GM21529 (cell line): ENCODE data around the gene RUVBL1.

ENCODE experiments used
- ATAC-seq: cut with Tn5 transposase; IDR thresholded peaks from one replicate; pipeline ENCODE4 v1.9.1; 2021; ENCODE audit not compliant: unreplicated experiment

Gene RUVBL1

DNA sequence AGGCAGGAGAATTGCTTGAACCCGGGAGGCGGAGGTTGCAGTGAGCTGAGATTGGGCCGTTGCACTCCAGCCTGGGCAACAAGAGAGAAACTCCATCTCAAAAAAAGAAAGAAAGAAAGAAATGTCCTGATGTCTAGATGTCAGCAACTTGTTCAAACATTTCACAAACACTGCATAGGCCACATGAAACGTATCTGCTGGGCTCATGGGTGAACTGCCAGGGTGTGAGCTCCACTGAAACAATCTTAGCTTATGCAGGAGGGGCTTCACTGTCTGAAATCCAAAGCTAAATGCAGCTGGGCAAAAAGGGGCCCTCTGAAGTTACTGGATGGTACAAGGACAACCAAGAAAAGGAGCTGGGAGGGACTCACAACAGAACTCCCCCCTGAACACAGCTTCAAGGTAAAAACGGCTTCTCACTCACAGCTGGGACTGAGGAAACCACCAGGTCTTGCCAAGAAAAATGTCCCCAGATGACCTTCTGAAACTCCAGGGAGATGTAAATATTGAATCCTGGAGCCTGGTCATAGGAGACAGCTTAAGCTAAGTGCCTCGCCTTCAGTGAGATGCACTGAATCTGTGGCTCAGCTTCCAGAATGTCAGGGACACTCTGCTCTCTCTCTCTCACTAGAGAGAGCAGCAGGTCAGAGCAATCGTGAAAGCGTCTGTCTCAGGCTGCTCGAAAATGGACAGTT lies 39.5 kb downstream of the RUVBL1 start:
- ATAC-seq = no peak

DNA sequence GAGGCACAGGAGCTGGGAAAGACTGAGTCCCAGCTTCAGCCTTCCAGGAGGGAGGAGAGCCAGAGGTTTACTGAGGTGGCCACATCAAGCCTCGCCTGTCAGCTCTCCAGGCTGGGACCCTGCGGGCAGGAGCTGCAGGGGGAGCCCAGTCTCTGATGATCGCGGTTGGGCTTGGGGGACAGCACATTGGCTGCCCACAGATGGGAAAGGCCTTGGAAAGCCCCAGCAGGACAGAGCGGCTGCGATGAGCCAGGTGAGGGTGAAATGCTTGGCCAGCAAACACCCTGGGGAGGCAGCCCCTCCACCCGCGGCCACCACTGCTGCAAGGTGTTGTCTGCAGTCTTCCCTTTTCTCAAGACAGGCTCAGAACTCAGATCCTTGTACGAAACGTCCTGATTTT lies 40.2 kb downstream of the RUVBL1 start:
- ATAC-seq = no peak

DNA sequence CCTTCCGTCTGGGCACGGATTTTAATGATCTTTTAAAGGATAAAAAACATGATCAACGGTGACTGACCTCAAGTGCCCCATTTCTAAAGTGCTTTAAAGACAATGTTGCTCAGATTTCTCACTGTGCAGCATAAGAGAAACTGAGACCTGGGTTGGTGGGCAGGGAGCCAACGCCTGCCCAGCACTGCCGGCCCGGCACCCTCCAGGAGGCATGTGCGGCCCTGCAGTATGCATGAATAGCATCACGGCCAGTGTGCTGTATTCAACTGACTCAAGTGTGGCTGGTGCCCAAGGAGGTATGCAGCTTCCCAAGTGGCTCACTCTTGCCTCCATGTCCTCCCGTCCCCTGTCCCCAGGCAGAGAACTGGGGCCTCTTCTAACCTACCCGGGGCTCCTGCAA lies 41.1 kb downstream of the RUVBL1 start:
- ATAC-seq = no peak

DNA sequence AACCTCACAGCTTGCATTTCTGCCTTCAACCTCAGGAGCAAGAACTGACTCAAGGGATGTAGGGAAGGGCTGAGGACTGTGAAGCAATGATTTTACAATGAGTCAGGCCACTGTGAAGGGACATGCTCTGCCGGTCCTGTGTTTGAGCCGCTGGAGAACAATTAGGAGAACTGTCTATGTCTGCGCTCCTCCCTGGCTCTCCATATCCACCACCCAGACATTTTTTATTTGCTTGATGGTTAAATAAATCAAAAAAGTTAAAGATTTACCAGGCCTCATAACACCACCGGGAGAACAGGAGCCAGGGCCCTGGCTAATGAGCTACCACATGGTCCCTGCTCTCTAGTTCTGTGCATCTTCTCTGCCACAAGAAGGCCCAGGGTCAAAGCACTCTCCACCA lies 41.8 kb downstream of the RUVBL1 start:
- ATAC-seq = no peak

DNA sequence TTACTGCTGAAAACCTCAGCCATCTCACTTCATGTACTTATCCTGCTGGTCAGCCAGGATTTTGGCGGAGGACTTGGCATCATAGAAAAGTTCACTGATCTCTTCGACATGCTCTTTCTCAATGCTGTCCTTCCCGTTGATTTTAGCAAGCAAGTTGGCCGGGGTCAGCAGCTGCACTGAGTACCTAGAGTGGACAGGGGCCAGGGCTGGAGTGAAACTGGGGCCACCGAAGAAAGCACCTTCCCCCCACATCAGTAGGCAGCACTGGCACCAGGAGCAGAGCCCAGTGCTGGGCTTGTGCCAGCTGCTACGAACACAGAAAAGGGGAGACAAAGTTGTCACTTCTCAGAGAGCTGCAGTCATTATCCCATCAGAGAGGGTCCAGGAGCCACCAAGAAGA lies 42.4 kb downstream of the RUVBL1 start:
- no peak for ATAC-seq

DNA sequence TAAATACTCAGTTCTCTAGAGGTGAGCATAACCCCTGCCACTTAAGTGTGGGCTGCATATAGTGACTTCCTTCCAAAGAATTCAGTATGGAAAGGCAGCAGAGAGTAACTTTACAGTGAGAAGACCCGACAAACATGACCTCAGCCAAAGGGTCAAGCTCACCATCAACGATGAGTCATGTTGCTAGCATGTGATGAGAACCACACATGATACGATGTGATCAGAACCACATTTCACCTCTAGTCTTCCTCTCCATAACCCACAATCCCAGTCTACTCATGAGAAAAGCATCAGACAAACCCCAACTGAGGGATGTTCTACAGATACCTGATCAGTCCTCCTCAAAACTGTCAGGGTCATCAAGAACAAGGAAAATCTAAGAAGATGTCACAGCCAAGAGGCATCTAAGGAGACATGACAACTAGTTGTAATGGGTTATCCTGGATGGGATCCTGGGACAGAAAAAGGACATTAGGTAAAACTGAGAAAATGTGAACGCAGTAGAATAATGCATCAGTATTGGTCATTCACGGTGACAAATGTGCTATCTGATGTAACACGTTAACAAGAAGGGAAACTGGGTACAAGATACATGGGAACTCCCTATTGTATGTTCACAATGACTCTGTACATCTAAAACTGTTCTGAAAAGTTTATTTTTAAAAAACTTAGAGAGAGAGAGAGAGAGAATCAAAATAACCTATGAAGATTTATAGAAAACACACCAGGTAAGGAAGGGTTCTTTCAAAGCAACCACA lies 43.1 kb downstream of the RUVBL1 start:
- no peak for ATAC-seq

DNA sequence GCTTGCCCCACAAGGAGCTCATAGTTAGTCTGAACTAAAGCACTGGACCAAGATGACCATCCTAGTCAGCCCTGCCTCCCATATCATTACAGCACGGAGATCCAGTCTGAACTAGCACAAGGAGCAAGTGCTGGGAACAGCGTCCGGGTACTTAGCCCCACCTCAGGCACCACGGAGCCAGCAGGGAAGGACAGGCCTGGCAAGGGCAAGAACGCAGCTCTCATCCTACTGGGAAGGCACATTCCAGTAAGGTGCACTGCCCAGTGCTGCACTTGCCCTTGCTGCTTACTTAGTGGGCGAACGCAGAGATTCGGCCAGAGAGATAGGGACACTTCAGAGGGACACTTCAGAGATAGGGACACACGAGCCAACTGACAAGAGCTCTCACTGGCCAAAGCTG lies 43.8 kb downstream of the RUVBL1 start:
- no peak for ATAC-seq

DNA sequence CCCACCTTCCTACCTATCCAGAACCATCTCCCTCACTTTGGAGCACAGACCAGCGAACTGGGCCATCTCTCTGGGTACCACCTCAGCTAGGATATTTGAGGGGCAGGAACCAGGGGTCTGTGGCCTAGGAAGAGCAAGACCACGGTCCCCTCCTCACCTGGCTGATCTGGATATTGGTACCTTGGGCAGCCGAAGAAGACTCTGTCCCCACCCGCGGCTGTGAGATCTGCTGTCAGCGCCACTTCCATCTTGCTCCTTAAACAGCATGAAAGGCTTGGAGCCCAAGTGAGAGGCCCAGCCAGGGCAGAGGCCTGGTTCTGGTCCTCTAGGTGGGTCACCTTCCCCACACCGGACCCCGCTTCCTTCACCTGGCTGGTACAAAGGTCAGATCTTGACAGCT lies 44.7 kb downstream of the RUVBL1 start:
- no peak for ATAC-seq

DNA sequence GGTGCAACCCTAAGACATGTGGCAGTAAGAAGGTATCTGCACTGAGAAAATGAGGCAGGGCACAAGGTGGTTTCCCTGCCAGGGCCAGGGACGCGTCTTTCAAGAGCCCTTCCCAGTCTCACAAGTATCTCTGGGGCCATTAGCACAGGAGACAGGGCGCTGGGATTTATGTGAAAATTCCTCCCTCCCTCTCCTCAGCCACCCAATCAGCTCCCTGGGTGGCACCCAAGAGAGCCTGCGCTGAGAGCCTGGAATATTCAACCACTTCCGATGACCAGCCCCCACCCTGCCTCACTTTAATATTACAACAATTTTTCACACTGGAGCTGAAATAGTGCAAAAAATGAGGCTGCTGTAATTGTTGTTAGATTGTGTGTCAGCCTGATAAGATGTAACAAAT lies 45.3 kb downstream of the RUVBL1 start:
- no peak for ATAC-seq

DNA sequence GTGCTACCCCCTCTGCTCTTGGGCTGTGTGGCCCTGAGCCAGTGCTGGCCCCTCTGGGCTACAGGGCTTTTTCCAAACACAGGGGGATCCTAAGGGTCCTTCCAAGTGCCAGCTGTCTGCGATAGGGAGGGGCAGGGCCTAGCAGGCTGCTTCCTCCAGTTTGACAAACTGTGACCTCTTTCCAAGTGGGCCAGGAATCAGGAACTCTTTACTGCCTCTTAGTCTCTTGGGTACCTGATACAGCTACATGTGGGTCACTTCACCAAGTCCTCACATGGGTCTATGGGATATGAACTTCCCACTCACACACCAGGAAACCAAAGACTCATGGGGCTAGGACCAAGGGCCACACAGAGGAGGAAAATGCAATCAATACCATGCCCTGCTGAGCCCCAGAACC lies 45.9 kb downstream of the RUVBL1 start:
- ATAC-seq = no peak

DNA sequence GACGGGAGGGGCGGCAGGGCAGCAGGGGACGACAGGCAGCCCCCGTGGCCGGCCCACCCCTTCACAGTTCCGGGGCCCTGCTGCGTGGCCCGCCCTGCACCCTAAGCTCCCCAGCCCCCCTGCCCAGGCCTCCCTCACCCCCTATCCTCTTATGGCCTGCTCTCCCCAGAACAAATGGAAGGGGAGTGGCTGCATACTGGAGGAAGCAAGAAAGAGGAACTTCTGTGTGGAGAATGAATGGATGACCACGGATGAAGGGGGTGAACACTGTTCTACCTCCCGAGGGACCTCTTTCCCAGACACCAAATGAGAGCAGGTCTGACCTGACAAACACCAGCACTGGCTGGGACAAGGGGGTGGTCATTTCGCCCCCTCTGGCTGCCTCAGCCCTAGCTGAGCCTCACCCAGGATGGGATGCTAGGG lies 46.4 kb downstream of the RUVBL1 start:
- no peak for ATAC-seq

DNA sequence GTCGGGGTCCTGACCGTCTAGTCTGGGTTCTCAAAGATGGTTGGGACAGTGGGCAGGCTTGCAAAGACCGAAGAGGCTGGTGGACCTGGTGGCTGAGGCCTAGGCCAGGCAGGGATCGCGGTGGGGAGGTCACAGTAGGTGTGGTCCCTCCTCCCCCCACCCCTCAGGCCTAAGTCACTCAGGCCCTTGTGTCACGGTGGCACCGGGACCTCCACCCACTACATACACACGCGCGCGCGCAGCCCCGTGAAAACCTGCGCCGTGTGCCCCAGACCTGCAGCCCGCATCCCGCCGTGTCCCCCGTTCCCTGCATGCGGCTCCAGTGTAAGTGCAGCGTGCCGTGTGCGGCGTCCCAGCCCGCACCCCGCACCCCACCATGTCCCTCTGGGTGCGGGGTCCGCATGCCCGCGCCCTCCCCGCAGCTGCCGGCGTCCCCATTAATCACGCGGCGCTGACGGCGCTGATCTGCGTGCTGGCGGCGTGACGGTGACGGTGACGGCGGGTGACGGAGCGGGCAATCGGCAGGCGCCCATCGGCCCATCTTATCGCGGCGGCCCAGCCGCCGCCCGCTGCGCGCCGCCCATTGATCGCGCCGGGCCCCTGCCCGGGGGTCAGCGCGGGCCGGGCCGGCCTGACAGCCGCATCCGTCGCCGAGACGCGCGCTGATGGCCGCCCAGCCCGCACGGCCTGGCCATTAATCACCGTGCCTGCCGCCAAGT lies 47.0 kb downstream of the RUVBL1 start:
- ATAC-seq = no peak

DNA sequence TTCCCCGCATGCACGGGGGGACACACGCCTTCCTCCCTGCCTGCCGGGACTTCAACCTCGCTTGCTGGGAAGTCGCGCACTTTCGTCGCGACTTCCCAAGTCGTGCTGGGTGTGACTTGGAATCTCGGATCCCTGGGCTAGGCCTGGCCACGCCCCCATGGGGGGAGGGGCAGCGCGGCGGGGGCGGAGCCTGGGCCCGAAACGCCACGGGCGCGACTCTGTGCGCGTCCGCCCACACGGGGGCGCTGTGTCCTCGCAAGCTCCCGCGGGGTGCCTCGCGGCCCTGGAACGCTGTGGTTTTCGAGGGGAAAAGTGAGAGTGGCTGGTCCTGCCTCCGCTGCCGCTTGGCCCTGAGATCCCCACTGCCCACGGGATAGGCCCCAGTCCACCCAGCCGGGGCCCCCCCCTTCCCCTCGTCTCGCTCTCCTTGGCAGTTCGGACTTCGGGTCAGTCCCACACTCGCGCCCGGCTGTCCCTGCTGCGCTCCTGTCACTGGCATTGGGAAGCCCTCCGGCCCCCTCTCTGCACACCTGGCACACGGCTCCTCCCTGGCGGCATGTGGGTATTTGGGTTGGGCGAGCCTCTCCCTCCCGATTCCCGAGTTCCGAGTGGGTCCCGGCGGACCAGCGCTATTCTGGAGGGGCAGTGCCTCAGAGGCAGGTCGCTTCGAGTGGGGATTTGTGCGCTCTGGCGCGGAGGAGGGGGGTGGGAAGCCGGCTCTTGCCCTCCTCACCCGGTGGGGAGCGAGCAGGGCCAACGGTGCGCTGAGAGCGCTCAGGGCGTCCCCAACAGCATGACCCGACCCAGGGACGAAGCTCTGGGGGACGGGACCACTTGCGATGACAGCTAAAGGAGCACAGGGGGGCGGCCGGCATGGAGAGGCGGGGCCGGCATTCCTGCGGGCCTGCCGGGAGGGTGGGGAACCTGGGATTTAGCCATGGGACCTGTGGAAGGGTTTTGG lies 47.8 kb downstream of the RUVBL1 start:
- peak; percentile 60 for ATAC-seq

DNA sequence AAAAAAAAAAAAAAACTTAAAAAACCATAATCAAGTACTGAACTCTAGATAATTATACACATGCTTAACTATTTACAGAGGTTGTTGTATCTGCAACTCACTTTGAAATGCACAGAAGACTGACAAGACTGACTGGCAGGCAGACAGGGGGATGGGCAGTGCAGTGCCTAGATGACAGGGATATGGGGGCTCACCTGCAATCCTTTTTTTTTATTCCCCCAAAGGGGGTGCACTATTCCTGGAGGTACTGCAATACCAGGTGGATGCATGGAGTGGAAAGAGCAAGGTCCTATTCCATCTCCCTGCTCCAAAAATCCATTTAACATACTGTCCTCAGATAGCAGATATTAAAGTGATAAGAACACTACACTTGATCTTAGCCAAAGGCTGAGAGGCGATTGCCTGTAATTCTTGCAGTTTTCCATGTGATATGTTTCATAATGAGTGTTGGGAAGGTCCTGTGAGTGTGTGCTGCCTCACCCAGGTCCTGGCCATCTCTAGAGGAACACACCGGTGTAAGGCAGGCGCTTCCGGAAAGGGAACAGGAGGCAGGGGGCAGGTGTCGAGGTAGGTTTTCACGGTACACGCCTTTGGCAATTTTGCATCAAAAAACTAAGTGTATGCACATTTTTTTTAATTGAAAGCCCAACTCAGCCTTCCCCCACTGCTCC lies 48.6 kb downstream of the RUVBL1 start:
- no peak for ATAC-seq

DNA sequence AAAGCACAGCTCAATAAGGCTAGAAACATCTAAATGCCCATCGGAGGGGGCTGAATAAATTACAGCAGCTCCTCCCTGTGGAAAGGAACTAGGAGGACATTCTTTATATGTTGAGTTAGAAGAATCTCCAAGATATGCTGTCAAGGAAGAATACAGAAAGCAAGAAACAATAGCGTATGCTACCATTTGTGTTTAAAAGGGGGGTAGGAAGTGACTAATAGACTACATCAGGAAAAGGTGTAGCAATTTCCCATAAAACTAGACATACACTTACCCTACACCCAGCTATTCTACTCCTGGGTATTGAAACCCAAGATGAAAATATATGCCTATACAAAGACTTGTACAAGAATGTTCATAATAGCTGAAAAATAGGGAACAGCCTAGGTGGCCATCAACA lies 49.8 kb downstream of the RUVBL1 start:
- ATAC-seq = no peak

DNA sequence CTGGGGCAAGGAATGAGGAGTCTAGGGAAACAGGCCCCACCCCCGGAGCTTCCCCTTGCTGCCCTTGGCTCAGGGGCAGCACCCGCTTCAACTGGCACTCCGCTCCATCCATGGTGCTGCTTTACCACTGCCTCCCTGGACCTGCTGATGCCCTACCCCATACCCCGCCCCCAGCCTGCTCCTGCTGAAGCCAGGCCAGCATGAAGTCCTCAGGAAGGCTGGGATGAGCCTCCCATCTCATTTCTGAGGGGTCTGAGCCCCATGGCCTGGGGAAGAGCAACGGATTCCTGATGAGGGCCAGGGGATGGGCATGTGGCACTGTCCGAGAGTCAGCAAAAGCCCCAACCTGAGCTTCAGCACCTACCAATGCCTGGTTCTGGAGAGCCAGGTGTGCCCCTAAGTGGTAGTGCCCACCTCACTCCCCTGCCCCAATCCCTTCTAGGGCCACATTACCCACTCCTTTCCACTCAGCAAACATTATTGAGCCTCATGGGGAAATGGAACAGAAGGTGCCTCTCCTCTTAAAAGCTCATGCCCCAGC lies 50.4 kb downstream of the RUVBL1 start:
- ATAC-seq = no peak

DNA sequence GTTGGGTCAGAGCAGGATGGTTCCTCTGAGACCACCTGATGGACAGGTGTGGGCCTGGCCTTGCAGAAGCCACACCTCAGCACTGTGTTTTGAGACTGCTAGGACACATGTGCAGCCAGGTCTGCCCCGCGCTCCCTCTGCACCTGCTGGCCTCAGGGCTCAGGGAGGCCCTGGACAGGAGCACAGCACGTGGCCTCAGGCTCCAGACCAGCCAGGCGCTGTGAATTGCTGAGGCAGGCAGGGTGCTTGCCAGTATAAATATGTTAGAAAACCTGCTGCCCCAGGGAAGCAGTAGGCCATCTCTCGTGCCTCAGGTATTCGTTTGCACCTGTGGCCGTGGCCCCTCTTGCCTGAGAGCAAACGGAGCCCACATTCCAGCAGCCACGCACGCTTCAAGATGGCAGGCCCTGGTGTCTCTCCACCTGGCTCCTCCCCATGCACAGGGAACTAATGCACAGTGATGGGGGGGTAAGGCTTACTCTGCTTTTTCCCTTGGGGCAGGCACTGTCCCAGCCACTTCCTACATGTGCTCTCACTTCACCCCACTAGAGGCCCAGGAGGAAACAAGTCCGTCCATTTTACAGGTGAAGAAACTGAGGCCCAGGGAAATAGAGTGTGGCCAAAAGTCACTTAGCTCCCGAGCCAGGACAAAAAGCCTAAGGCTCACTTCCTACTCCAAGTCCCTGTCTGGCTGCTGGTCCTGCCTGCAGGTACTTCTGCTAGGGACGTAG lies 51.0 kb downstream of the RUVBL1 start:
- no peak for ATAC-seq

DNA sequence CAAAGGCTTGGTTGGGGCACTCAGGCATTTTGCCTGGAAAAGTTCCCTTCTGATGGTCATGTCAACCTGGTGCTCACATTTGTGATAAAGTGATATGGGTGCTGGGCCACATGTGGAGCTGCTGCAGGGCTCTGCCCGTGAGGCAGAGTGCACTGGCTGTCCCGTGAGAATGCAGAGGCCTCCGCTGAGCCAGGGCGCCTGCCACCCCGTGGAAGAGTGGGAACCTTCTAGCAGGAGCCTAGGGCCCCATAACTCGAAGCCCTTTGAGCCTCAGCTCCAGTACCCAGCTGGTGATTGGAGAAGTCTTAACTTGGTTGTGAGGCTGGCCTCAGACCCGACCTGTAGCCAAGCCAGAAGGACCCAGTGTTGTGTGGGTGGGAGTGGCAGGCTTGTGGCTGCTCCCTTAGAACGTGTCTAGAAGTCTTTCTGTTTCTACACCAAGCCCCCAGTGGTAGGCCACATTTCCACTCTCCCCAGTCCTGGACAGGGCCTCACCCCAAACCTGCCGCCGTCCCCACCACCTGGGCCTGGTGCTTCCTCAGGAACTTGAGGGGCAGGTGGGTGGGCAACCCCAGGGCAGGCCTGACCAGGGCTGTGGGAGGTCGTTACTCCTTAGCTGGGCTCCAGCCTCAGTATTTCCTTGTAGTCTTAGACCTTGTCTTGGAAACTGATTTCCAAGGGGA lies 51.7 kb downstream of the RUVBL1 start:
- ATAC-seq = no peak
